IPS-18c (cell line): ENCODE results near the gene MBP.

Experiments
- H3K4me3 ChIP-seq: 2 replicates; pipeline ENCODE4 v1.7.0; 2013; ENCODE audit warnings: low read depth, mild to moderate bottlenecking, low read length, moderate library complexity; ENCODE audit not compliant: insufficient read depth
- H3K9me3 ChIP-seq: one replicate; pipeline ENCODE4 v1.6.1; 2013; ENCODE audit warnings: mild to moderate bottlenecking, low read length, moderate library complexity; ENCODE audit not compliant: control insufficient read depth, insufficient read depth

MBP gene

DNA sequence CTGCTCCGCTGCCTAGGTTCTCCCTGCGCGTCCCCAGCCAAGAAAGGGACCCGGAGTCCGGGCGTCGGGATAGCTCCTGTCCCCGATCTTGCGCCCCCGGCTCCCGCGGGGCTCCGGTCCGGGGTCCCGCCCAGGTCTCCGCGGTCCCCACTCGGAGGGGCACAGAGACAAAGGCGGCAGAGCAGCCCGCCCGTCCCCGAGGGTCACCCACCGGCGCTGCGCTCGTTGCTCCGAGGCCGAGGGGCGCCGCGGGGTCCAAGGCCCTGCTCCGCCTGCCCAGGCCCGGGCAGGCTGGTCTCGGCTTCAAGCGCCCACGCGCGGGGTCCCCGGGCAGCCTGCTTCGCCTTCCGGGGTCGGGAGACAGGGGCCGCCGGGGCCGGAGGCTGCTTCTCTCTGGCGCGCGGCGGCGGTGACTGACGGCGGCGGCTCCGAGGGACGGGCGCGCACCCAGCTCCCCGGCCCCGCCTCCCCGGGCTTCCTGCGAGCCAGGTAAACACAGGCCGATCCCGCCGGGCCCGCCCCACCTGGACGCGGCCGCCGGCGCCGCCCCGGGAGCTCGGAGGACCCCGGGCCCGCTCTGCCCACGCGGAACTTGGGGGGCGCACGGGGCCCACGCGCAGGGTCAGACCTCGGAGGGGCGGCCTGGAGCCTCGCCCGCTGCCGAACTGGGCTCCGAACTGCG lies at the start of gene MBP:
TSS of gene MBP (minus strand) at position 415 of the 682 bp plus-strand sequence. CDS start 27,522 bp downstream, outside the sequence.
- Histone ChIP-seq H3K9me3 (no peaks in the 10 kb centered on the region), H3K4me3 (peak within 1 kb of the TSS; percentile 75)

DNA sequence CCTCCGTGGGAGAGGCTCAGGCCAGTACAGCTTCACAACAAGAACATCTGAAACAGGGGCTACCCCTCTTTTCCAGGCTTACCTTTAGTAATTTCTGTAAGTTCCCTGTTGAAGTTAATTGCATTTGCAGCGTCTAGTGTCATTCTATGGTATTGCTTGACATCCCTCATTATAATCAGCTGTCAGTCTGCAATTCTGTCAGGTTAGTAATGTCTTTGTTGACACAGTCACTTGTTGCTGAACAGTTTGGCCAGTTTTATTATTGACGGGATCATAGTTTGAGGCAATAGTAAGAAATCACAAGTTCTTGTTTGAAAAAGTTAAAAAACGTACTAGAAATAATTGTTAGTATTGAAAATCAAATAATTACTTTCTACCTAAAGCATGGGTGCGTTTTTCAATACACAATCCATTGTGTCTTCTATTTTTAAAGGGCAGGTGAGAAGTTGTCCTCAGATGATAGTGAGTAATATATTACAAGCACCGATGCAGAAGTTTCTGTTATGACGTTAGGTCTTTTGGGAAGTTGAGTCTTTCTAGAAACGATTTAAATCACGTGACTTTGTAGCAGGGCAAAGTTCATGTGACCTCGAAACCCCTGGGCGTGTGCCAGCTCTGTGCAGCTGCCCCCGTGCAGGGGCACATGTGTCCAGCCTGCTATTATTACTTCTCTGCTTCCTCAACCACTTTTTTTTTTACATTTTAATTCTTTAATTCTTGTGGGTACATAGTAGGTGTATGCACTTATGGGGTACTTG lies 49.5 kb upstream of the MBP start:
- no peak overlapping the region for H3K4me3 ChIP-seq
- H3K9me3 ChIP-seq: no peaks in the 10 kb centered on the region

DNA sequence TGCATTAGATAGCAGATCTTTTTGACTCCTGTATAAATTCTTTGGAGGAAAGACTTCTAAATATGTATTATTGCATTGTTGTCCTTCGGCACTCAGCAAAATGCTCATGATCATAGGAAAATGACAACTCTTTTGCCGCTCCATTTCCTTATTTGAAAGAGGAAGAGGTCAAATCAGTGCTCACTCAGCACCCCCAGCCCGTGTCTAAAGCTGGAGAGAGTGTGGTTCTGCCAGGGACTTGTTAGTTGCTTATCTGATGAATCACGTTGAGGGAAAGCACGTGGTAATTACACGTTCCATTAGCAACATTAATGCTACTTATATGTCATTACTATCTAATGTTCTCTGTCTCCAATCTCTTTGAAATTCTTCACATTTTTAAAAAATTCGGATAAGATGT lies 46.0 kb upstream of the MBP start:
- no peak overlapping the region for H3K4me3 ChIP-seq
- no peaks in the 10 kb centered on the region for H3K9me3 ChIP-seq

DNA sequence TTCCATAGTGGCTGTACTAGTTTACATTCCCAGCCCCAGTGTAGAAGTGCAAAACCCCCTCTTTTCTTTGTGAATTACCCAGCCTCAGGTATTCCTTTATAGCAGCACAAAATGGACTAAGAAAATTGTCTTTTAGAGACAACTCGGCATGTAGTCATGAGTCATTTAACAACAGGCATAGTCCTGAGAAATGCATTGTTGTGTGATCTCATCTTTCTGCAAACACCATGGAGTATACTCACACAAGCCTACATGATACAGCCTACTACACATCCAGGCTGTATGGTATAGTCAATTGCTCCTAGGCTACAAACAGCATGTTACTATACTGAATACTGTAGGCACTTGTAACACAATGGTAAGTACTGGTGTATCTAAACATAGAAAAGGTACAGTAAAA lies 44.4 kb upstream of the MBP start:
- Histone ChIP-seq H3K4me3 (no peak overlapping the region), H3K9me3 (no peaks in the 10 kb centered on the region)

DNA sequence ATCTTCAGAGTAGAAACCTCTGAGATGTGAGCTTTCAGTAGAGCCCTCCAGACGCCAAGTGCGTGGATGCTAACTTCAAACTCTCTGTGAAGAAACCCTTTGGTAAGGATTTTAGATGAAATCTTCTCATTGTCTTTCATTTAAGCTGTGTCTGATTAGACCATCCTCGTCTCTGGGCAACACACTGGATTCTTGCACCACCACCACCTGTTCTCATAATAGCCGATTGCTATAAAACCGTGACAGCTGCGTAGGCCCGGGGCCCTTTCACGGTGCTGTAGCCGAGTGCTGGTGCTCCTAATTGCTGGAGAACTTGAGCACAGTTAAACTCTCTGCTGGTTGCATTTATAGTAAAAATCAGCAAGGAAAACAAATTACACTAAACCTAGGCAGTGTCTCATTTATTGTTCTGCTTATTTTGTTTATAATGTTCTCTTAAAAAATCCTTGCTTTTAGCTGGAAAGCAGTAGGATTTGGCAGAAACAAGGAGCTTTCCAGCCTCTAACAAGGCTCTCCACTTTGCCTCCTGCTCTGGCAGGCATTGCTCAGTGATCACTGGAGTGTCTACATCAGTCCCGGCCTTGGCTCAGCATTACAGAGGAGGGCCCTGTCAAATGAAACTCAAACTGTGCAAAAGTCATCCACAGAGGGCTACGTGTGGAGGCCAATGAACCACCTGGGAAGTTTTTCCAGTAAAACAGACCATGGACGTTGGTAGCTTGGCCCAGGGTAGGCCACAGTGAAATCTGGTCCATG lies 40.9 kb upstream of the MBP start:
- H3K4me3 ChIP-seq: no peak overlapping the region
- no peaks in the 10 kb centered on the region for H3K9me3 ChIP-seq

DNA sequence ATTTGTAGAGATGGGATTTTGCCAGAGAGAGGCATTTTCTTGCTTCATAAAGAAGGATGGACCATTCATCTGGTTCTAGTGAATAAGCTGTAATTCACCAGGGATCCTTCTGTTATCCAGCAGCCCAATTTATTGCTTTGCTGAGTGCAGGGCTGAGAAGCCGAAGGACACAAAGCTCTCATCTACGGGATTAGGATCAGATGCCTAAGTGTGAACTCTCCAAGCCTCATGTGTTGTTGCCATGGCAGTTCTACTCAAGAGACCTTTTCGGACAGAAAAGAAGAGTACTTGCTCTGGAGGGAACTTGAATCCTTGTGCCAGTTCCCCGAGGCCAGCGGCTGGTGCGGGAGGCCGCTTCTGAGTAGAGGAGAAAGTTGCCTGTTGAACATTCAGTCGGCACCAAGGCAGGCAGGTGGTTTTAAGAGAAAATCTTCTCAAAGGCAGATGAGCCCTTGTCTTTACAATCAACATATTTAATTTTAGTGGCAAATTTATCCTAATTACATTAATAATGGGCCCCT lies 38.4 kb upstream of the MBP start:
- Histone ChIP-seq H3K4me3 (no peak overlapping the region), H3K9me3 (no peaks in the 10 kb centered on the region)

DNA sequence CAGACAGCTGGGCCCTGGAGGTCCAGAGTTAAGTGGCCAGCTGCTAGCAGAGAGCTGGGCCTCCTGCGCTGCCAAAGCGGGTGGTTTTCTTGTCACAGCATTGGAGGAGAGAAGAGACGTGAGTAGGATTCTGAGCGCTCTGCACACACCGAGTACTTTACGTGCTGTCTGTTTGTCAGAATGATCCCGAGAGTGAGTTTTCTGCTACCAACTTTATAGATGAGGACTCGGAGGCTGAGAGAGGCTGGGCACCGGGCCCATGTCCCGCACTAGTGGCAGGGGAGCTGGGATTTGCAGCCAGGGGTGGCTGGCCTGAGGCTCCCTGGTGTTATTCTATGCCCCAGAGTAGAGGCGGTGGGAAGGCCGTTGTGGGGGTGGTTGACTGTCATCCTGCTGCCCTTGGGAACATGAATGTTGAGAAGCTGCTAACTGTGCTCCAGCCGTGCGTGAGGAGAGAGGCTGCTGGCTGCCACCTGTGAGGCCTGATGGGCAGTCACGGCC lies 36.3 kb upstream of the MBP start:
- H3K9me3 ChIP-seq: no peaks in the 10 kb centered on the region
- no peak overlapping the region for H3K4me3 ChIP-seq

DNA sequence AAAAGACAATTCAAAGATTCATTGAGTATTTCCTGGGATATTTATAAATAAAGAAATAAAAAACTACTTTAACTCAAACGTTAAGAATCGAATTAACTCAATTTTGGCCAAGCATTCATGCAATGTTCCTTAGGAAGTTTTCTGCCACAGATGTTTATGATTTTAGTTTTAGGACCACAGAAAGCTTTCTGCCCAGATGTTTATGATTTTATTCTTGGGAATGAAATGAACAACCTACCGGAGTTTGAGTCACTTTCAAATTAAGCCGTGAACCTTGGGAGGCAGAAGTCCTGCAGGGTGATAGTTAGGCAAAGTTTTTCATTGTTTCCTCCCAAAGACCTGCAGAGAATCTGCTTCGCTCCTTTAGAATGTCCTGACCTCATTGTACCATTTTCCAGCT lies 34.7 kb upstream of the MBP start:
- no peaks in the 10 kb centered on the region for H3K9me3 ChIP-seq

DNA sequence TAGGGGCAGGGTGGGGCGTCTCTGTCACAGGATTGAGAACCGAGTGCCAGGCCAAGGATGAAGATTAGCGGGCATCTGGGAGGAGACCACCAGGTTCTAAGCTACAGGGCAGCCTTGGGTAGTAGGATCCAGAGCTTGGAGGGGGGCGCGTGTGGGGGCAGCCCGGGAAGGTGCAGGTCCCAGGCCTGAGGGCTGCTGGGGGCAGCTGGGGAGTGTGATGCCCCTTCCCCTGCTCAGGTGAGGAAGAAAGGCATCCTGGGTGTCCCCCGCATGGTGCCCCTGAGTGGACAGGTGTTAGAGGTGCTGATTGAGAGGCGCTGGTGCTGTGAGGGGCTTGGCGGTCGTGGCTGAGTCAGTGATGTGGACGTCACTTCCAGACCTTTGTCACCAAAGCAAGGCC lies 33.9 kb upstream of the MBP start:
- Histone ChIP-seq H3K9me3 (no peaks in the 10 kb centered on the region), H3K4me3 (no peak overlapping the region)

More for the DNA sequence above, 34.7 kb upstream of the MBP start:
- no peak overlapping the region for H3K4me3 ChIP-seq

DNA sequence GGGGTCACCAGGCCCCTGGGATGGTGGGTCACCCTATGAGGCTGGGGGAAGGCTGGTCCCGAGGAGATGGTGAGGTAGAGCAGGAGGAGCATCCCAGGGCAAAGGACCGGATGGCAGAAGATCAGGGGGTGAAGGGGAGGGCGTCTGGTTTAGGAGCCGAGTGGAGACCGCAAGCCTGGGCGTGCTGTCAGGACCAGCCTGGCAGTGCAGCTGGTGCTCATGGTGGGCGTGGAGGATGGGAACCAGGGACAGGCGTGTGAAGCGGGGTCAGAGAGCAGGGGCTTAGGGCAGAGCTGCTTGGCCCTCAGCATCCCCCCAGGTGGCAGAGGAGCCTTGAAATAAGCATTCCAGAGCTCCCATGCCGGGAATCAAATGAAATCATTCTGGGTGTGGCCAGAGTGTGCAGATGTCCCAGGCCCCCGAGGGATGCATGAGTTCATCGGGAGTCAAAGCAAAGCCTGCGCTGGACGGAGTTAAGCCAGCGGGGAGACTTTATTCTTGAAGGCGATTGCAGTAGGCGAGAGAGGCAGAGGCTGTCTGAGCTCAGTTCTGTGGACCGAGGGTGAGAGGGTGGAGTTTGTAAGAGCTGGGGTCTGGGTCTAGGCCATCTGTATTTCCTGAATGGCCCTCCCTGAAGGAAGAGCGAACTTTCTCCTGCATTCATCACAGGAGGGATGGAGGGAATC lies 33.1 kb upstream of the MBP start:
- H3K4me3 ChIP-seq: no peak overlapping the region
- no peaks in the 10 kb centered on the region for H3K9me3 ChIP-seq

DNA sequence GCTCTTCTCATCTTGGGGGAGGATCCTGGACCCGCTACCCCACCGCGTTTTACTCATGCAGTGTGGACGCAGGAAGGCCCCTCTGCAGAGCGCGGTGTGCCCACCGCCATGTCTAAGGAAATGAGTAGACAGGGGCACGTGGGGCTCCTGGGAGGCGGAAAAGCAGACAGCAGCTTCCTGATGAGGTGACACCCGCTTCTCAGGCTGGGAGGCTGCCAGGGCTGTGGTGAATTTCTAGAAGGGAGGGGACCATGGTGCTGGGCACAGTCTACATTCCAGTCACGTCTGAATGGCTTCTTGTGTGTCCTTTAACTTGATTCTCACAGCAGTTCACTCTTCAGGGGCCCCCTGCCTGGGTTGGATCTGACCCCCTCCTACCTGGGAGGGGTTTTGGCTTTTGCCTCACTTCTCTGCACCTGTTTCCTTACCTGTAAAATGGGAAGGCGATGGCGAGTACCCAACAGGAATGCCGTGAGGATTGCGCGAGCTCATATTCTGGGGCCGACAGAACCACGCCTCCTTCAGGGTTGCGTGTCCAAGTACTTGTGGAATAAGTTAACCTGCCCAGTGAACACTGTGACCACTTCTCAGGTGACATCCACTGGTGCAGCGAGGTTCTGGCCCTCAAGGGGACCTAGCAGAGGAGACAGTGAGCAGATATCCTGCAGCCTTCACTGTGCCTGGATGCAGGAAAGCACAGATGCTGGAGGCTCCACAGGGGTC lies 32.3 kb upstream of the MBP start:
- no peaks in the 10 kb centered on the region for H3K9me3 ChIP-seq
- H3K4me3 ChIP-seq: no peak overlapping the region

DNA sequence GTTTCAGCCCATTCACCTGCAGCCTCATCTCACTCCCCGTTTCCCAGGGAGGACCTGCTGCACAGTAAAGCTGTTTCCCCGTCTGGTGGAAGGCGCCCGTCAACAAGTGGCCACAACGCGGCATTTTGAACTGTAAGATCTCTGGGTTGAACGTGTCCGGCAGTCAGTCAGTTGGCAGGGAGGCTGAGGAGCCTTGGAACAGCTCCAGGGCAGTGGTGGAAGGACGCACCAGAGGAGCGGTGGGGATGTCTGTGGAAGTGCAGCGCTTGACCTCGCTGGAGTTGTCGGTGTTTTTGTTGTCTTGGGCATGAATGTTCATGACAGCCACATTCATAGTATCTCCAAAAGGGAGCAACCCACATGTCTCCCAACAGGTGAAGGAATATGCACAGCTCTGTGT lies 31.4 kb upstream of the MBP start:
- Histone ChIP-seq H3K4me3 (no peak overlapping the region; the same call in 1 of the 2 replicates), H3K9me3 (no peaks in the 10 kb centered on the region)

DNA sequence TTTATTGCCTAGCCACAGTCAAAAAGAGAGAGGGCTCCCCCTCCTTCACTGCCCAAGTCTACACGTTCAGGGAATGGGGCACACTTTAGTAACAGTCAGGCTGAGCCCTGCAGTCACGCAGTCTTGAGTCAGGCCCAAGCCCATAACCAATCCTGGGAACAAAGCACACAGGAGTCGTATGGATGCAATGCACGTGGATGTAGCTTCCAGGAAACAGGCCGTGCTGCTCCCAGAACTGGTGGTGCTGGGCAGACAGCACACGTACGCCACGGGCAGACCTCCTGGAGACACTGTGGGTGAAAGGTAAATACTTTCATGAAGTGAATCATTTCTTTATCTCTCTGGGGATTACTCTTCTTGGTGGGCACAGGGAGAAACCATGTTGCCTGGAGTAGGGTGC lies 30.0 kb upstream of the MBP start:
- Histone ChIP-seq H3K4me3 (no peak overlapping the region), H3K9me3 (no peaks in the 10 kb centered on the region)

DNA sequence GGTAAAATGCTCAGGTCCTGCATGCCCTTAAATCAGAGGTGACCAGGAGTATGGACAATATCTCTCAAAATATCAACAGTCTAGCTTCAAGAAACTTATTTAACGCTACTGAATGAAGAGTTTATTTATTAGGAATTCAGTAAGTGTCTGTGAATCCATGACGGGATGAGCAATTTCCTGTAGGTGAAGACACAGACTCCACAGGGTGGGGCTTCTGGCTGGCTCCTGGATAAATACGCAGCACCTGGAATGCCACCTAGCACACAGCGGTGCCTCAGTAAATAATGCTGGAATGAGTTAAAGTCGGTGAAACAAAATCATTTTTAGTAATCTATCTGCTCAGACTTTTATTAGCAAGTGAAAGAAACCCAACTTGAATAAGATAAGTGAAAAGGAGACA lies 29.4 kb upstream of the MBP start:
- no peaks in the 10 kb centered on the region for H3K9me3 ChIP-seq
- no peak overlapping the region for H3K4me3 ChIP-seq

DNA sequence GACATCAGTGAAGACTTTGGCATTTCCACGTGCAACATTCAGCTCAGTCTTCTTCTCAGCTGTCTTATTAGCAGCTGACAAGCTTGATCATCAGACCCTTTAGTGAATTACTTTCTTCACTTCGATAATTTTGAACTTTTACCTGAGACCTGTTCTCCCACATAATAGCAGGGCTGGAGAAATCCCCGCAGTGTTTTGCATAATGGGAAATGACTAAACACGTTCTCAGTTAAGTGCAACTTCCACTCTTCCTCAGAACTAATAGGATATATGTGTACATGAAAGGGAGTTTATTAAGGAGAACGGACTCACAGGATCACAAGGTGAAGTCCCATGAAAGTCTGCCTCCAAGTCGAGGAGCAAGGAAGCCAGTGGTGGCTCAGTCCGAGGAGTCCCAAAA lies 28.8 kb upstream of the MBP start:
- no peak overlapping the region for H3K4me3 ChIP-seq
- H3K9me3 ChIP-seq: no peaks in the 10 kb centered on the region

DNA sequence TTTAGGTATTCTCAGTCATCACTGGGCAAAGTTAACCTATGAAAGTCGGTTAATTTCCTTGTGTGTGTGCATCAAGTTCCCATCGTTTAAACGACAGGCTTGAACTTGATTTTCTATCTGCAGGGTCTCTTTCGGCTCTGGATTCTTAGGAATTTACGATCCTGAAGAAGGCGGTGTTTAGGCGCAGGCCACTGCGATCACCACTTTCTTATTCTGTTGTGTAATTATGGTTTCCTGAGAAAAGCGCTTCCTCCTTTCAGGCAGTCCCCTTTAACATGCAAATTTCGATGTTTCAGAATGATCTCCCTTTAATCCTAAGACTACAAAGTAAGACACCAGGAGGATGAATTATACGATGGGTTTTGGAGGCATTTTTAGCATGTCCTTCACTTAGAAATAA lies 27.9 kb upstream of the MBP start:
- Histone ChIP-seq H3K4me3 (no peak overlapping the region), H3K9me3 (no peaks in the 10 kb centered on the region)

DNA sequence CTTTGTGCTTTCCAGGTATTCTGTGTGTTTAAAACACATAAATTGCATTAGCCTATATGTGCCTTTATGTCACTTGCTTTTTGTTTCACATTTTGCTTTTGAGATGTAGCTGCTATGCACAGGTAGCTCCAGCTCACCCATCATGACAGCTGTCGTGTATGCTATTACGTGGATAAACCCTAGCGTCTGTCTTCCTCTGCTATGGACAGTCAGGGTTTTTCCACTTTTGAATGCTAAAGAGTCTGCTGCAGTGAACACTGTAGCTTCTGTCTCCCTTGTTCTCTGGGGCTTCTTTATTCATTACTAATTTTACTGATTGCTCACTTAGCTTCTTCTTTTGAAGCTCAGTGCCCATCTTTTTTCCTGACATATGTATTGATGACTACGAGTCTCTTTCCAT lies 24.7 kb upstream of the MBP start:
- no peaks in the 10 kb centered on the region for H3K9me3 ChIP-seq

More for the DNA sequence above, 24.7 kb upstream of the MBP start:
- no peak overlapping the region for H3K4me3 ChIP-seq
